CD4-positive, alpha-beta T cell treated with Interleukin-12 subunit alpha and Interleukin-12 subunit beta, for 1 hour (primary cell): ENCODE measurements around the gene MIEN1.
"Not testable (repeated sequence)": the region's sequence is repeated elsewhere in the genome, so short reads cannot be mapped to it uniquely, and the experiment has no call there.

Experiments used
- DNase-seq: peaks from one replicate; pipeline ENCODE4 v3.0.0-alpha.2; 2020

Gene MIEN1

GRCh38 chr17:39715375-39716072 lies 14.8 kb downstream of the MIEN1 start:
- DNase-seq = no peak

DNA sequence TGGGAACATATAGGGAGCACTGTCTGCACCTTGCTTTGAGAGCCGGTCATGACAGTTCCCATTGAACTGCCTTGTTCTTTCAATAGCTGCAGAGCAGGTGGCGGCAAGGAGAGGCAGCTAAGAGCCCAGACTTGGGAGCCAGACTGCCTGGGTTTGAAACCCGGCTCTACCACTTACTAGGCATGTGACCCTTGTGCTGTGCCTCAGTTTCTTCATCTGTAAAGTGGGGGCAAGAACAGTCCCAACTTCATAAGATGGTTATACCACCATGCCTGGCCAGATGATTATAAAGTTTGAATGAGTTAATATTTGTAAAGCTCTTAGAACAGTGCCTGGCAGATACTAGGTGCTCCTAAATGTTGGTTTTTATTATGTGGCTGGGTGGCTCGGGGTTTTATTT lies 16.1 kb downstream of the MIEN1 start:
- DNase-seq = no peak

GRCh38 chr17:39711851-39712250 lies 18.5 kb downstream of the MIEN1 start:
- DNase-seq = no peak

DNA sequence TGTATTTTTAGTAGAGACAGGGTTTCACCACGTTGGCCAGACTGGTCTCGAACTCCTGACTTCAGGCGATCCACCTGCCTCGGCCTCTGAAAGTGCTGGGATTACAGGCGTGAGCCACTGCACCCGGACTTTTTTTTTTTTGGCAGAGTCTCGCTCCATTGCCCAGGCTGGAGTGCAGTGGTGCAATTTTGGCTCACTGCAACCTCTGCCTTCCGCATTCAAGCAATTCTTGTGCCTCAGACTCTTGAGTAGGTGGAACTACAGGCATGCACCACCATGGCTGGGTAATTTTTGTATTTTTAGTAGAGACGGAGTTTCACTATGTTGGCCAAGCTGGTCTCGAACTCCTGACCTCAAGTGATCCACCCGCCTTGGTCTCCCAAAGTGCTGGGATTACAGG lies 19.3 kb downstream of the MIEN1 start:
- DNase-seq = not testable (repeated sequence)

DNA sequence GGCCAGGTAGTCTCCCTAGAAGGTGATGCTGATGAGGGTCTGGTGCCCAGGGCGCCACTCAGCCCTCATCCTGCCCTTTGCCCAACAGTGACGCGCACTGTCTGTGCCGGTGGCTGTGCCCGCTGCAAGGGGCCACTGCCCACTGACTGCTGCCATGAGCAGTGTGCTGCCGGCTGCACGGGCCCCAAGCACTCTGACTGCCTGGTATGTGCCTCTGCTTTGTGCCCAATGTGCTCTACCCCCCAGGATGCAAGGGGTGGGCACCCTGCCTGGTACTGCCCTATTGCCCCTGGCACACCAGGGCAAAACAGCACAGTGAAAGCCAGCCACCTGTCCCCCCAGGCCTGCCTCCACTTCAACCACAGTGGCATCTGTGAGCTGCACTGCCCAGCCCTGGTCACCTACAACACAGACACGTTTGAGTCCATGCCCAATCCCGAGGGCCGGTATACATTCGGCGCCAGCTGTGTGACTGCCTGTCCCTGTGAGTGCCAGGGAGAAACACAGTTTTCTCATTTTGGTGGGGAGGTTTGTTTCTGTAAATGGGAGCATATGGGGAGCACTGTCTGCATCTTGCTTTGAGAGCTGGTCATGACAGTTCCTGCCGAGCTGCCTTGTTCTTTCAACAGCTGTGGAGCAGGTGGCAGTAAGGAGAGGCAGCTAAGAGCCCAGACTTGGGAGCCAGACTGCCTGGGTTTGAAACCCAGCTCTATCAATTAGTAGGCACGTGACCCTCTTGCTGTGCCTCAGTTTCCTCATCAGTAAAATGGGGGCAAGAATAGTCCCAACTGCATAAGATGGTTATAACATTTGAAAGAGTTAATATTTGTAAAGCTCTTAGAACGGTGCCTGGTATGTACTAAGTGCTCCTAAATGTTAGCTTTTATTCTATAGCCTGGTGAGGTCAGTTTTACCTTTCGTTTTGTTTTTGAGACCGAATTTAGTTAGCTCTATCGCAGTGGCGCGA lies 20.1 kb downstream of the MIEN1 start:
- DNase-seq = no peak

GRCh38 chr17:39709319-39709997 lies 20.9 kb downstream of the MIEN1 start:
- DNase-seq = peak; percentile 14

DNA sequence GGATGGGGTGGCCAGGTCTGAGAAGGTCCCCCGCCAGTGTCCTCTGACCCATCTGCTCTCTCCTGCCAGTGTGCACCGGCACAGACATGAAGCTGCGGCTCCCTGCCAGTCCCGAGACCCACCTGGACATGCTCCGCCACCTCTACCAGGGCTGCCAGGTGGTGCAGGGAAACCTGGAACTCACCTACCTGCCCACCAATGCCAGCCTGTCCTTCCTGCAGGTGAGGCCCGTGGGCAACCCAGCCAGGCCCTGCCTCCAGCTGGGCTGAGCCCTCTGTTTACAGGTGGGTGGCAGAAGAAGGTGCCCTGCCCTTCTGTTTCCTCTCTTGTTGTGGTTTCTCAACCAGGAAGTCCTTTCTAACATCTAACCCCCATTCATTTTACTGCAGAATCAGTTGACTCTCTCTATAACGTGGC lies 23.4 kb downstream of the MIEN1 start:
- DNase-seq = peak; percentile 17

- DNase-seq = no peak
These were observed 23.9 kb downstream of the MIEN1 start for GRCh38 chr17:39706383-39706782.

GRCh38 chr17:39705786-39706348 lies 24.5 kb downstream of the MIEN1 start:
- no peak for DNase-seq

DNA sequence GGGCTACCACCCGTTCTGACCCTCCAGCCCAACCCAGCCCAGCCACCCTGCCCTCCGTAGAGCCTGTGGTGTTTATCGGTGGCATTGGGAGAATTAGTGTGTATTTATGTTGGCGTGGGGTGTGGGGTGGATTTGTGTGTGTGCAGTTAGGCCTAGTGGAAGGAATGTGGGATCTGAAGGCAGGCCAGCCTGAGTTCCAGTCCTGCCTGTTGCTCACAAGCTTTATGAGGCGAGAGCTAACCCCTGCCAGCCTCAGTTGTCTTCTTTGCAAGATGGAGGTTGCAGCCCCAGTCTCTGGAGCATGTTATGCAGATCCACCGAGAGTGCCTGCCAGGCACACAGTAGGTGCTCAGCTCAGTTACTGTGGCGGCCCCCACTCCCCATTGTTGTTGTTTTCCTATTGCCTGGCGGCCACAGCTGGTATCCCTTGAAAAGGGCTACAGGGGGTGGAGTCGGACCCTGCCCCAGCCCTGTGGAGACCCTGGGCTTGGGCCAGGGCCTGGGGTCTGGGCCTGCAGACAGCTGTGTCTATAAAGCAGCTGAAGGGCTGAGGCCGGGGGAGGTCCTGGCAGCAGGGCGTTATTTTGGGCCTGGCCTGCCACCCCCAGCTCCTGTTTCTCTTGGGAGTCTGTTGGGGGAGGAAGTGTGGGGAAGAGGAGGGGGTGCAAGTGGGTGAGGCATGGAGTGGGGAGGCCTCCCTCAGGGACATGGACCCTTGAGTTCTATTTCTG lies 25.3 kb downstream of the MIEN1 start:
- no peak for DNase-seq

- no peak for DNase-seq
These were observed 26.4 kb downstream of the MIEN1 start for GRCh38 chr17:39703913-39704312.

DNA sequence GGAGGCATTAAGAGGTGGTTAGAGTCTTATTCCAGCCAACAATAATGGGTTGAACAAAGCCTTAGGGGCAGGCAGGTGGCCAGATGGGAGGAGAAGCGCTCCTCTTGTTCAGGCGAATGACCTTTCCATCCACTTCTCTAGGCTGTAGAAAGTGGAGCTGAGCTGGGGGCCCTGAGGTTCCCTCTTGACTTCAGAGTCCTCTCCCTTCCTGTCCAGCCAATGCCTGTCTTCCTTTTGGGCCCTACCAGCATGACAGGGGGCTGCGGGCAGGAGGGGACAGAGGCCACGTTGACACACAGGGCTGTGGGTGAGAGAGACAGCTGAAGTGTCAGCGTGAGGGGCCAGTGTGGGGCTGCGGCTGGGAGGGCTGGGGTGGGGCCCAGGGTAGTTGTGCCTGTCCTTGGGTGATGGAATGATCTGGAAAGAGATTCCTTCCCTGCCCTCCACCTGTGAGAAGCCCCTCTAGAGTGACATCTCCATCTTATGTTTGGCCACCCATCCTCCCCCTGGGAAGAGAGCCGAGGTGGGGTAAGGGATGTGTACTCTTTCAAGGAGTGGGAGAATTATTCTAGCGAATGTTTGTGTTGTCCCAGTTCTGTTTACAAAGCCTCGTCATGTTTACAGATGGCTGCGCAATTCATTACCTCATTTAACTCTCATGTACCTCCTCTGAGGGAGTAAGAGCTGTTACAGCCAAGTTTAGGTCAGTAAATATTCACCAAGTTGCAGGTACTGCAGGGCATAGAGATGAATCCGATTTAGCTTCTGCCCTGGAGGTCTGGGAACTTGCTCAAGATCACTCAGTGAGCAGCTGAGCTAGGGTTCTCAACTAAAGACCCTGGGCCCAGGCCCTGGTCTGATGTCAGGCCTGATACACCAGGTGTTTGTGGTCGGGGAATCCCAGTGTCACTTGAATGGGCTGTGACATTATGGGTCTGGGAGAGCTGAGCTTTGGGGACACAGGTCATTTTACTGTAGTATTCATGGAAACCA lies 27.1 kb downstream of the MIEN1 start:
- DNase-seq = no peak

- no peak for DNase-seq
These were observed 28.4 kb downstream of the MIEN1 start for GRCh38 chr17:39701784-39702422.

GRCh38 chr17:39701012-39701783 lies 29.1 kb downstream of the MIEN1 start:
- DNase-seq = no peak

DNA sequence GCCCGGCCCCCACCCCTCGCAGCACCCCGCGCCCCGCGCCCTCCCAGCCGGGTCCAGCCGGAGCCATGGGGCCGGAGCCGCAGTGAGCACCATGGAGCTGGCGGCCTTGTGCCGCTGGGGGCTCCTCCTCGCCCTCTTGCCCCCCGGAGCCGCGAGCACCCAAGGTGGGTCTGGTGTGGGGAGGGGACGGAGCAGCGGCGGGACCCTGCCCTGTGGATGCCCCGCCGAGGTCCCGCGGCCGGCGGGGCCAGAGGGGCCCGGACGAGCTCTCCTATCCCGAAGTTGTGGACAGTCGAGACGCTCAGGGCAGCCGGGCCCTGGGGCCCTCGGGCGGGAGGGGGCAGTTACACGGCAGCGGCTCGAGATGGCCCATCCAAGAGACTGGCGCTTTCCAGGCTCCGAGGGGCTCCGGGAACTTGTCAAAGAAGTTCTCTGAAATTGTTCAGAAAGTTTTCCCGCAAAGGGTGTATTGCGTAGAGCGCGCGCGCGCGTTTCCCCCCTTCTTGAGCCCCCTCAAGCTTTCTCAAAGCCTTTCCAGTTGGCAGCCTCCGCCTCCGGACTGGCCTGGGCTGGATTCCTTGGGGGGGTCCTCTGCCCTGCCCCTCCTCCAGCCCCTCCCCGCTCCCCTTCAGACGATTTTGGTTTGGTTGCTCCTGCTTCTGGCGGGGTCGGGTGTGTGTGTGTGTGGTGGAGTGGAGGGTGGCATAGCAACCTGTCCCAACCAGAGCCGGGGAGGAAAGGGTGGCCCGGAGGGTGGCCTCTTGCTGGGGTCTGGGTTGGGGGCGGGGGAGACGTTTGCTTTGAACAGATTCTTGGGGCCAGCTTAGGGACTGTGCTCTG lies 30.0 kb downstream of the MIEN1 start:
- DNase-seq = no peak

DNA sequence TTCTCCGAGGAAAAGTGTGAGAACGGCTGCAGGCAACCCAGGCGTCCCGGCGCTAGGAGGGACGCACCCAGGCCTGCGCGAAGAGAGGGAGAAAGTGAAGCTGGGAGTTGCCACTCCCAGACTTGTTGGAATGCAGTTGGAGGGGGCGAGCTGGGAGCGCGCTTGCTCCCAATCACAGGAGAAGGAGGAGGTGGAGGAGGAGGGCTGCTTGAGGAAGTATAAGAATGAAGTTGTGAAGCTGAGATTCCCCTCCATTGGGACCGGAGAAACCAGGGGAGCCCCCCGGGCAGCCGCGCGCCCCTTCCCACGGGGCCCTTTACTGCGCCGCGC lies 30.5 kb downstream of the MIEN1 start, which contains the start of gene ERBB2:
Gene ERBB2, plus strand, starts transcription at position 247 of the 330 bp plus-strand sequence. CDS start 175 bp downstream, outside the sequence.
- DNase-seq = no peak

GRCh38 chr17:39699157-39699817 lies 31.0 kb downstream of the MIEN1 start:
- not testable (repeated sequence) for DNase-seq

DNA sequence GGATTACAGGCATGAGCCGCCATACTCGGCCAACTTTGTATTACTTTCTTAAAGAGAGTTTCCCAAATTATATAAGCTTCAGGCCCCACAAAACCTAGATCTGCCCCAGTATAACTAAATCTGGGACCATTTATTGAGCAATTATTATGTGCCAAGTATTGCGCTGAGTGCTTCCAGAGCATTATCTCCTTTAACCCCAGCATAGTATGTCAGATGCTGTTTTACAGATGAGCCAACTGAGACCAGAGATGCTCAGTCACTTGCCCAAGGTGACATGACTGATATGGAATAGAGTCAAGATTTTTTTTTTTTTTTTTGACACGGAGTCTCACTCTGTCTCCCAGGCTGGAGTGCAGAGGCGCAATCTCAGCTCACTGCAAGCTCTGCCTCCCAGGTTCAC lies 32.4 kb downstream of the MIEN1 start:
- DNase-seq = no peak
